ENCODE data around the gene LRRC37A.
"Not testable (repeated sequence)": the region's sequence is repeated elsewhere in the genome, so short reads cannot be mapped to it uniquely, and the experiment has no call there.

Gene LRRC37A

GRCh38 chr17:46290906-46291546 is 3.9 kb upstream of the LRRC37A start:
- DNase-seq, result not testable (repeated sequence)

DNA sequence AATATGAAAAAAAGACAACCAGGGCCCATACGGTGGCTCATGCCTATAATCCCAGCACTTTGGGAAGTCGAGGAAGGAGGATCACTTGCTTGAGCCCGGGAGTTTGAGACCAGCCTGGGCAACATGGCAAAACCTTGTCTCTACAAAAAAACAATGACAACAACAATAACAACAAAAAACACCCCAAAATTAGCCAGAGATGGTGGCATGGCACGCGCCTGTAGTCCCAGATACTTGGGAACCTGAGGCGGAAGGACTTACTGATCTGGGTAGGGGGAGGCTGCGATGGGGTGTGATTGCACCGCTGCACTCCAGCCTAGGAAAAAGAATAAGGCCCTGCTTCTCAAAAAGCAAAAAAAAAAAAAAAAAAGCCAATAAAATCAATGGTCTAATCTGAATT is 3.3 kb upstream of the LRRC37A start:
- not testable (repeated sequence) for DNase-seq

DNA sequence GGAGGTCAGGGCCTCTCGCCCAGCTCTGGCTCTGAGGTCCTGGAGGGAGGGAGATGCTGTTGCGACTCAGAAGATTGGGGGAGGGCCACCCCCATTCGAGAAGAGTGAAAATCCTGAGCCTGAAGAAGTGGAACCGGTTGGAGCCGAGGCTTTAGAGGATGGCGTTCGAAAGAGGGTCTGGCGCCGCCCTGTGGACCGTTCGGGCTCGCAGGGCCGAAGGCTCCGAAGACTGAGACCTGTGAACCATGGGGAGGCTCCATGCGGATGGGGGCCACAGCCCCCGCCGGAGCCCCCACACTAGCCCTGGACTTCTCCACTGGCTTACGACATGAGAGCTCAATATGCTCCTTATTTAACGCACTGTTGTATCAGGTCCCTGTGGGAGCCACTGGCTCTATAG is 46.3 kb downstream of the LRRC37A start:
- DNase-seq, result not testable (repeated sequence)

- DNase-seq, result not testable (repeated sequence)
Observed at GRCh38 chr17:46342131-46342530, 47.2 kb downstream of the LRRC37A start.

DNA sequence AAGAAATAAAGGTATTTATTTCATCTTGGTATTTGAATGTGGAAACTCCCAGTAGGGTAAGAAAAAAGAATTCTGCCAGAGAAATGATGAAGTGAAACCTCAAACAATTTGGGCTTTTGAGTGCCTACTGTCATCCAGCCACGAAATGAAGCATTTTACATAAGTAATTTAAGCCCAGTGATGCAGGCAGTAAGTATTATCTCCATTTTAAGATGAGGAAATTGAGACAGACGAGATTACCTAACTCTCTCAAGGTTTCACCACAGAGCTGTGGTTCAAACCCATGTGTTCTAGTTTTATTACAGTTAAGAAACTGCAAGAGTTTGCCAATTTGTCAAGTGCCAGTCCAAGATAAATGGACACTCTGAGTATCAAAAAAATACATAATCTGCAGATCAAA is 53.4 kb downstream of the LRRC37A start:
- not testable (repeated sequence) for DNase-seq

- DNase-seq, result not testable (repeated sequence)
Observed at GRCh38 chr17:46349060-46349459, 54.1 kb downstream of the LRRC37A start.

GRCh38 chr17:46353856-46354255 is 58.9 kb downstream of the LRRC37A start:
- DNase-seq, result not testable (repeated sequence)

DNA sequence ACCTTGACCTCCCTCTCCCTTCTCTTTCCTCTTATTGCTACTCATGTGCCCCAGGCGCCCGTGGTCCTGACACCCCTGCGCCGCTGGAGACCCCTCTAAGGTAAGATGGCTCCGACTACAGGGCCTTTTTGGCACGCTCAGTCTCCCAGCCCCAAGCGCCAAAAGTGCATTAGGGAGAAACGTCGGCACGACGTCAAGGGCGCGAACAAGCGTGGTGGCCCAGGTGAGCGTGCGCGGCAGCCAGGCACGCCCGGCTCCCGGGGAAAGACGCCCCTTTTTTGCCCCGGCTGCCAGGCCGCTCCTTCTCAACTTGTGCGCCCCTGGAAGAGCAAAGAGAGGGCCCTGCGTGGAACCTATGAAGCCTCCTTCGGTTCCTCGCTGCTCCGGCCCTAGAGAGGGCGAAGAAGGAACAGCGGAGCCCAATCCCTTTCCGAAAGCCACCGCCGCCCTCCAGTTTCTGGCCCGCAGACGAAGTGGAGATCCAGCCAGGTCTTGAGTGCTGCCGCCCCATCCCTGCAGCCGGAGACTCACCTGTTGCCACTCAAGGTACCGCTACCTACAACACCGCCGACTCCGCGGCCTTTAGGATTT is 66.3 kb downstream of the LRRC37A start:
- DNase-seq, result not testable (repeated sequence)

DNA sequence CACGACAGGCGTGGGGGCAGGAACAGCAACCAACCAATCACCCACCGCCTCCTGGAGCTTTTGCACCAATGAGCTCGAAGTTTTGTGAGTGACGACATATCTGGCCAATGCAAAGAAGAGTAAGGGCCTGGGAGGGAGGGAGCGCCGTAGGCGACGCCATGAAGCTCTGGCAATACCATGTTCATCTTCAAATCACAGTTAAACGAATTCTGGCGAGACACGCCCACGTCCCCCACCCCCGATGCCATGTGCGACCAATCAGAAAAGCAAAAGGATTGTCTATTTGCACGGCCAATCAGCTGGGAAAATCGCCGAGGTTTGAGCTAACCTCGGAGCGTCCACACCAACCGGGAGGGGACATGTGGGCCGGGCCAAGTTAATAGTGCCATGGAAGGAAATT is 66.8 kb downstream of the LRRC37A start, which contains the start of gene ARL17B:
ARL17B (minus strand) TSS at position 12 of the 400 bp plus-strand sequence. CDS start 3,369 bp downstream, outside the sequence.
- DNase-seq, result not testable (repeated sequence)

DNA sequence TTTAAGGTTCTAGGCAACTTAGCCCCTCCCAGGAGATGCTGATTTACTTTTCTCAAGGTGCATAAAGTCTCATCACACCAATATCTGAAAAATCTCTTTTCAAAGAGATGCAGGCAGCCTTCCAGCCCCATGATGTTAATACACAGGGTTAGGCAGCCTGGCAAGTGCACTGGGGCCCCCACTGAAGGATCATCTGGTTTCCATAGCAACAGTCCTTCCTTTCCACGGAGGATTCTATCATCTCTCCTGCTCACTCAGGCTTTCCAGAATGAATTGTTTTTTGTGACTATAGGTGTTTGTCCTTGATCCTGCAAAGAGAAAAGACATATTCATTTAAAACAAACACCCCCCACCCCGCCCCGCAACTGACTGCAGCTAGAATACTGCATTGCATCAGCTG is 72.6 kb downstream of the LRRC37A start:
- not testable (repeated sequence) for DNase-seq

- not testable (repeated sequence) for DNase-seq
Observed at GRCh38 chr17:46372236-46373229, 77.6 kb downstream of the LRRC37A start.

GRCh38 chr17:46373418-46373817 is 78.5 kb downstream of the LRRC37A start:
- DNase-seq, result not testable (repeated sequence)

- DNase-seq, result not testable (repeated sequence)
Observed at GRCh38 chr17:46383118-46383517, 88.2 kb downstream of the LRRC37A start.

GRCh38 chr17:46385491-46385890 is 90.6 kb downstream of the LRRC37A start:
- DNase-seq, result not testable (repeated sequence)
